Measurements from ENCODE around the gene ZNF282.
"Not testable (repeated sequence)": the region's sequence is repeated elsewhere in the genome, so short reads cannot be mapped to it uniquely, and the experiment has no call there.

ZNF282 gene

DNA sequence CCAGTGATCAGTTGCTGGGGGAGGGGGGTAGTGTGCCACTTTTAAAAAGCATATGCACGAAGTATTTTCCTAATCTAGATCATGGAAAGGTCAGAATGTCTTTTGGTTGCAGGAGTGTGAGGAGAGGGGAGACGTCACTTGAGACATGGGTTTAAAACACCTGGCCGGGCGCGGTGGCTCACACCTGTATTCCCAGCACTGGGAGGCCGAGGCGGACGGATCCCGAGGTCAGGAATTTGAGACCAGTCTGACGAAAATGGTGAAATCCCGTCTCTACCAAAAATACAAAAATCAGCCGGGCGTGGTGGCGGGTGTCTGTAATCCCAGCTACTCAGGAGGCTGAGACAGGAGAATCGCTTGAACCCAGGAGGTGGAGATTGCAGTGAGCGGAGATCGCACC lies 31.0 kb downstream of the ZNF282 start:
- DNase-seq, result not testable (repeated sequence)

DNA sequence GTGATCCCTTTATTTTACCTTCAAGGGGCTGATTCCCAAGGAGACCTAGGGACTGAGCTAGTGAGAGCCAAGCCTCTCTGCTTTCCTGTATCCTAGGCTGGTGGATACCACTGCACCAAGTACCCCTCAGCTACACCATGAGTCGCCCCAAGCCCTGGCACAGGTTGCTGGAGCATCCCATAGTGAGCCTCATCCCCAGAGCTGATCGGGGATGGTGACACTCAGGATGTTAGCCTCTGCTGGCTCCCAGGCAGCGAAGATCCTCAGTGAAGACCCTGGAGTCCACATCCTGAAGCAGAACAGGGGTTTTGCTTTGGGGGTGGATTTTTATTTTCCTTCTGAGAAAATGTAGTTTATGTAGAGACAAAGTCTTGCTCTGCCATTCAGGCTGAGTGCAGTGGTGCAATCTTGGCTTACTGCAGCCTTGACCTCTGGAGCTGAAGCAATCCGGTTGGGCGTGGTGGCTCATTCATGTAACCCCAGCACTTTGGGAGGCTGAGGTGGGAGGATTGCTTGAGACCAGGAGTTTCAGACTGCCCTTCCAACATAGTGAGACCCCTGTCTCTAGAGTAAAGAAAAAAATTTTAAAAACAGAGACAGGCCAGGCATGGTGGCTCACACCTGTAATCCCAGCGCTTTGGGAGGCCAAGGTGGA lies 31.6 kb downstream of the ZNF282 start:
- no peak for DNase-seq

DNA sequence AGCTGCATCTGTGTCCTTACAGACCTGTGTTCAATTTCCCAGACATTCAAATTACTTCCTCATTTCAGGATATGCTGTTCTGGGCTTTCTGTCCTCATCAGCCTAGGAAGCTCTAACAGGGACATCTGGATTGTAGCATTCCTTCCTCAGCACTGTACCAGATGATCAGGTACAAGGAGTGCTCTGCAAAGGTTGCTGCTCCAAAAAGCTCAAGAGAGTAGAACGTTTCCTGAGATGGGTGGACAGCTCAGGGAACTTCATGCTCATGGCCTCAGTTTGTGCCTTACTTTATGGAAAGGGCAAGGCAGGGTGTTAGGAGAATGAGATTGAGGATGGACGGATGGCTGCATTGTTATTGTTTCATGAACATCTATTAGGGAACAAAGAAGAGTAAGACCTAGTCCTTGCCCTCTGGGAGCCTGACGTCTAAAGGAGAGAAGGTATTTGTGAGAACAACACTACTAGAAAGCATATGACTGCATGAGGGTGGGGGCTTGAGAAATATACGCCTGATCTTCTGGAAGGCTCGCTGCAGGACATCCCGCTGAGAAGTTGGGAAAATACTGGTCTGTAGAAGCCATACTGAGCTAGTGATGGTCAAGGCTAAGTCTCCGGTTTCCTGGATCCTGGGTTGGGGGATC lies 33.6 kb downstream of the ZNF282 start:
- DNase-seq, result no peak

DNA sequence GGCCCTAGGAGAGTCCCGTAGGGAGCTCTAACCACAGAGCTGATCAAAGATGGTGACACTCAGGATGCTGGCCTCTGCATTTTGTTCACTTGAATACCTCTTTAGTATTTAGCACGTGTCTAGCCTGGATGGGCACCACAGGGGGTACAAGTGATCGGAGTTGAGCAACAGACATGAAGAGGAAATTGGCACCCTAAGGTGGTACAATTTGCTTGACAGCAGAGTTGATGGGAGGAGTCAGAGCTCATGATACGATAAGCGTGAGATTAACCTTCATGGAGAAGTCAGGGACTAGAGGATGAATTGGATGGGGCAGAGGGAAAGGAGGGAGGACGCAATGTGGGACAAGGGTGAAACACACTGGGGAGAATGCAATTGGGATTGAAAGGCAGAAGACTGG lies 34.2 kb downstream of the ZNF282 start:
- no peak for DNase-seq

DNA sequence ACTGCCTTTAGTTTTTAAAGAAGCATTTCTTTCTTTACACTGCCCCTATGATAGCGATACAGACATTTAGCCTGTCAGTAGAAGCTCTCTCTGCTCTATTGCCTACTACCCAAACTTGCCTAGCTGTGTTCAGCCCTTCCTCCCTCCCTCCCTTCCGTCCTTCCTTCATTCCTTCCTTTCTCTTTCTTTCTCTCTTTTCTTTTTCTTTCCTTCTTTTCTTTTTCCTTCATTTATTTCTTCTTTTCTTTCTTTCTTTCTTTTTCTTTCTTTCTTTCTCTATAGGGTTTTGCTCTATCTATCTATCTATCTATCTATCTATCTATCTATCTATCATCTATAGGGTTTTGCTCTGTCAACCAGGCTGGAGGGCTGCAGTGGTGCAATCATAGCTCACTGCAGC lies 37.0 kb downstream of the ZNF282 start:
- DNase-seq, result no peak

DNA sequence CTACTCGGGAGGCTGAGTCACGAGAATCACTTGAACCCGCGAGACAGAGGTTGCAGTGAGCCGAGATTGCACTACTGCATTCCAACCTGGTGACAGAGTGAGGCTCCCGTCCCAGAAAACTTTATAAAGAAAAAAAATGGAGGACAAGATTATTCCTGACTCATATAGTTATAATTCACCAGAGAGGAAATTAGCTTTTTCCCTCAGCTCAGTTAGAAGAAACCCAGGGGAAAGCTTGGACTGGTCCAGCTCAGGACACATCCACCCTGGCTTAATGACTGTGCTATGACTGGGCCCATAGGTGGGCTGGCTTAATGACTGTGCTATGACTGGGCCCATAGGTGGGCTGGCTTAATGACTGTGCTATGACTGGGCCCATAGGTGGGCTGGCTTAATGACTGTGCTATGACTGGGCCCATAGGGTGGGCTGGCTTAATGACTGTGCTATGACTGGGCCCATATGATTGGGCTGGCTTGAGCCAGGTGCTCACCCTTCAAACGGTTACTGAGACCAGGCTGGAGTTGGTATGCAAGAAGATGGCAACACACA lies 38.4 kb downstream of the ZNF282 start:
- not testable (repeated sequence) for DNase-seq

DNA sequence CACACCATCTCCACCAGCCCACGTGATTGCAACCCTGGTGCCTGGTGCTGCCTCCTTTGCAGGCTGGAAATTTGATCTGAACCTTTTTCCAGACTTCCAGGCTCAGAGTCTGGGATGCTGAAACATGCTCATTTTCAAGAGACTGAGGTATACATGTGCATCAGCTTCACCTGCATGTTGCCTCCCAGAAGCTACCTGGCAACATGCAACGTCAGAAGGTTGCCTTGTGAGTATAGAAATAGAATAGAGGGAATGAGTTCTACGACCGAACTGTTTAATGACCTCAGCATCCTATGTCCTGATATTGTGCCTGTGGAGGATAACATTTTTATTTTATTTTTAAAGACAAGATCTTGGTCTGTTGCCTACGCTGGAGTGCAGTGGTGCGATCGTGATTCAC lies 42.2 kb downstream of the ZNF282 start:
- no peak for DNase-seq

DNA sequence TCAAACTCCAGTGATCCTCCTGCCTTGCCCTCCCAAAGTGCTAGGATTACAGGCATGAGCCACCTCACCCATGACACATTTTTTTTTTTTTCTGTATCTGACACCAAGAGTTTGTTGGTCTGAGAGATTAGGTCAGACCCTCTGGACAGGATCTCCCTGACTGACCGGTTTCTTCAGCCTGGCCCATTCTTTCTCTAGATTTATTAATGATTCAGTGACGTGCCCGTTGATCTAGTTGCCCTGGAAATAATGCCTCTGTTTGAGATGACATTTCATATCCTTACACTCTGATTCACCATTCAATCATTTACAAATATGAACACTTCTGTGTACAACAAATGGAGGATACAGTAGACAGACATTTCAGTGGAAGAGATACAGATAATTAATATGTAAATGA lies 42.7 kb downstream of the ZNF282 start:
- DNase-seq, result no peak

DNA sequence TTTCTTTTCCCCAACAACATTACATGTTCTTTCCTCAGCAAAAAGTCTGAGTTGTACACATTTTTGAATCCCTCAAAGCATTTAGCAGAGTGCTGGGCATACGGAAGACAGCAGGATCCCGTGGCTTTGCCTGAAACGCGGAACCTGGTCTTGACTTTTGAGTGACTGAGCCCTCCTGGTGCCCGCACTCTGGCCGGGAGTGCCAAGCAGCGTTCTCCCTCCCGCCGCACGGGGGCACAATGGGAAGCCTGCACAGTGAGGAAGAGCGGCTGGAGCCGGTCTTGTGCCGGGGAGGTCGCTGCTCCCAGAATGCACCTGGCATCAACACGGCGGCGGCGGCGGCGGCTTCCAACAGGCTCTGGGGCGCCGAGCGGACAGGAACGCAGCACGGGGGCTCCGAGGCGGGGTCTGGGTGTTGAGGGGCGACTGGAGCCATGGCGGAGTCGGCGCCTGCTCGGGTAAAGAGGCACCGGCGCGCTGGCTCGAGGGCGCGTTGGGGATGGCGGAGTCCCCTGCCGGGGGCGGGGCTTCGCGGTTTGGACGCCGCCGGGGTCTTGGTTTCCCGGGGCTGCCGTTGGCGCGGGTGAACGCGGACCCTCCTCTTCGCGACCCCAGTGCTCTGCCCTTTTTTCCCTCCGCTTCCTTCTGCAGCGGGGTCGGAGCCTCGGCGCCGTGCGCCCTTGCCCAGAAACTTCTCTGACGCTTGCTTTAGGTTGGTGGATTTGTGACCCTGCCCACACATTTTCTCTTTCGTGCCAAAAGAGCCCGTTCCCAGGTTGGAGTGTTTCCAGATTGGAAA lies 44.2 kb downstream of the ZNF282 start, which contains the start of gene ZNF212:
ZNF212 (plus strand) TSS at position 307 of the 799 bp plus-strand sequence; CDS start at position 435, 128 bp downstream.
- no peak for DNase-seq

DNA sequence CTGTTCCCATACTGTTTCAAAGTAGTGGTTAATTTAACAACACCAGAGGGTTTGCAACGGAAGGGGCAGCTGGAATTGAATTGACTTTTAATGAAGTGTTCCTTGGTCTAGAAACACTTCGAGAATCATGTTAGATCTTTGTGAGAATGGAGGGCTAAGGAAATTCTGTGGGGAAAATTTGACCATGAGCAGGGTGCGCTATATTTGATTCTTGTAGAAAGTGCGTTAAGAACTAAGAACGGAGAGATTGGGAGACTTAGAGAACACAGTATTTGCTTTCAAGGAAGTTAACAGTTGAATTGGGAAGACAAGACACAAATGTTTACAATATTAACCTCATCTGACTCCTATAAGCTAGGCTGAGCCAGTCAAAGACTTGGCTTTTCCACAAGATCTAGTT lies 45.3 kb downstream of the ZNF282 start:
- no peak for DNase-seq

DNA sequence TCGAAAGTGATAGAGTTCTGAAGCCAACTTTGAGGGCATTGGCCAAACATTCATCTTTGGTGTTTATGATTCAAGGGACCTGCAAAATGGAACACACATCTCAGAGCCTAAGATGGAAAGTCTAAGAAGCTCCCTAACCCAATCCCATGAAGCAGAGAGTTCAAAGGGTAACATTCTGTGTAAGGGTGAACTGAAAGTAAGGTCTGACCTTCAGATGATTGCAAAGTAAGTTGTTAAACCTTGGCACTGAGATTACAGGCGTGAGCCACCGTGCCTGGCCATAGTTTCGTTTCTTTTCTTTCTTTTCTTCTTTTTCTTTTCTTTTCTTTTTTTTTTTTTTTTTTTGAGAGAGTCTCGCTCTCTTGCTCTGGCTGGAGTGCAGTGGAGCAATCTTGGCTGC lies 46.4 kb downstream of the ZNF282 start:
- DNase-seq, result no peak

DNA sequence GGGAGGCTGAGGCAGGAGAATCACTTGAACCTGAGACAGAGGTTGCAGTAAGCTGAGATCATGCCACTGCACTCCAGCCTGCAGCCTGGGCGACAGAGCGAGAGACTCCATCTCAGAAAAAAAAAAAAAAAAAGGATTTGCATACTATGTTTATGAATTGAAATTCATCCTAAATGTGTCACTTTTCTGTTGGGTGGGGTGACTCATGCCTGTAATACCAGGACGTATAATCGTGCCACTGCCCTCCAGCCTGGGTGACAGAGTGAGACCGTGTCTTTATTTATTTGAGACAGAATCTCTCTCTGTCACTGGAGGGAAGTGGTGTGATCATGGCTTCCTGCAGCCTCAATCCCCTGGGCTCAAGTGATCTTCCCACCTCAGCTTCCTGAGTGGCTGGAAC lies 49.9 kb downstream of the ZNF282 start:
- no peak for DNase-seq

DNA sequence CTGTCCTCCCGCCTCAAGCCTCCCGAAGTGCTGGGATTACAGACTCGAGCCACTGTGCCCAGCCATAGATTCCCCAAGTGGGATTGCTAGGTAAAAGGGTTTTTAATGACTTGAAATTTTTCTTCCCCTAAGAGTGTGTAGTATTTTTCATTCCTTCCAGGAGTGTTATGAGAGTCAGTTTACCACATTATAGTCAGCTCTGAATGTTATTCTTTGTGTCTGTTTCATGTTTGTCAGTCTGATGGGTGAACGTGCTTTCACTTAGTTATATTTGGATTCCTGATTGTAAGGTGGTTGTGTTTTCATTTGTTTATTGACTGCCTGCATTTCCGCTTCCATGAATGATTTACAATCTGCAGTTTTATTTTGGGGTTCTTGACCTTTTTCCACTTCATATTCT lies 50.4 kb downstream of the ZNF282 start:
- no peak for DNase-seq

DNA sequence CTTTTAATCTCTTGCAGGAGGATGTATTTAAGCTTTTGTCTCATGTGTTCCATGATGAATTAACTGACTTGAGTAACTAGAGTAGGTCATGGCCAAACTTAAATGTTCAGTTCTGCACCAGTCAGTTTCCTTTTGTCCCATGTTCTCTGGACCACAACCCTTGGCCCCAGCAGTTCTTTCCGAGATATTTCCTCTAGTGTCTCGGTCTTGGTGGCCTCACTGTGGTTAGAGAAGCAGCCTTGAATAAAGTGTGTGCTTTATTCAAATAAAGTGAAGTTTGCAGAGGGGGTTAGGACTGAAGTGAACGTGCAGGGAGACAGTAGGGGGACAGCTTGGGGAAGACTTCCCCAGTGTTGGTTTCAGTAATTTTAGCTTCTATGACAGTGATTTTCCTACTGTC lies 53.4 kb downstream of the ZNF282 start:
- no peak for DNase-seq

DNA sequence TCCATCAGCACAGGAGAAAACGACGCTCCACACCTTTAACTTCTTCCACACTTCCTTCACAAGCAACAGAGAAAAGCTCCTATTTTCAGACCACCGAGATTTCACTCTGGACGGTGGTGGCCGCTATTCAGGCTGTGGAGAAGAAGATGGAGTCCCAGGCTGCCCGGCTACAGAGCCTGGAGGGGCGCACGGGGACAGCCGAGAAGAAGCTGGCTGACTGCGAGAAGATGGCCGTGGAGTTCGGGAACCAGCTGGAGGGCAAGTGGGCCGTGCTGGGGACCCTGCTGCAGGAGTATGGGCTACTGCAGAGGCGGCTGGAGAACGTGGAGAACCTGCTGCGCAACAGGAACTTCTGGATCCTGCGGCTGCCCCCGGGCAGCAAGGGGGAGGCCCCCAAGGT lies 54.8 kb downstream of the ZNF282 start:
- not testable (repeated sequence) for DNase-seq

DNA sequence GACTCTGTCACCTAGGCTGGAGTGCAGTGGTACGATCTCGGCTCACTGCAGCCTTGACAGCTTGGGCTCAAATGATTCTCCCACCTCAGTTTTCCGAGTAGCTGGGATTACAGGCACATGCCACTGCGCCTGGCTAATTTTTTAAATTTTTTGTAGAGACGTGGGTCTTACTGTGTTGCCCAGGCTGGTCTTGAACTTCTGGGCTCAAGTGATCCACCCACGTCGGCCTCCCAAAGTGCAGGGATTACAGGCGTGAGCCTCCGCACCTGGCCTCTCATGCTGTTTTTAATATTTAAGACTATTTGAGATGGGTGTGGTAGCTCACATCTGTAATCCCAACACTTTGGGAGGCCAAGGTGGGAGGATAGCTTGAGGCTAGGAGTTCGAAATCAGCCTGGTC lies 56.2 kb downstream of the ZNF282 start:
- DNase-seq, result not testable (repeated sequence)

DNA sequence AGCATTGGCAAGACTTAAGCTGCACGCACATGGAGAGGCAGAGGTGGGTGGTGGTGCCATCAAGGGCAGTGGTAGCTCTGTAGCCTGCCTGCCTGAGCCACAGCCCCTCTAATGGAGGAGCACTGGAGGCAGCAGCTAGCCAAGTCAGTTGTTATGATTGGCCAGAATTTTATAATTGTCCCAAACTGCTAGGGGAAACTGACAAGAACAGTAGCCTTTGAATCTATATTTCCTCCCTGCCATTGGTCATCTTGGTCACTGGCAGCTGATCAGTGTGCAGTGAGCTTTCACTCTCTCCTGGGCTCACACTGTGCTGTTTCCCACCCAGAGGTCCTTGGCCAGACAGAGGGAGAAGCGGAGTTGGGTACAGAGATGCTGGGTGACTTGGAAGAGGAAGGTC lies 57.0 kb downstream of the ZNF282 start:
- DNase-seq, result no peak

DNA sequence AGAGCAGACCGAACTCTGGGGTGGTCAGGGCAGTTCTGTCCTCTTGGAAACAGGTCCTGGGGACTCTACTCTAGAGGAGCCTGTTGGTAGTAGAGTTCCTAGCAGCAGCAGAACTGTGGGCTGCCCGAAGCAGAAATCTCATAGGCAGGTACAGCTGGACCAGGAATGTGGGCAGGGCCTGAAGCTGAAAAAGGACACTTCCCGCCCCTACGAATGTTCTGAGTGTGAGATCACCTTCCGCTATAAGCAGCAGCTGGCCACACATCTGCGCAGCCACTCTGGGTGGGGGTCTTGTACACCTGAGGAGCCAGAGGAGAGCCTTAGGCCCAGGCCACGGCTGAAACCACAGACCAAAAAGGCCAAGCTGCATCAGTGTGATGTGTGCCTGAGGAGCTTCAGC lies 58.3 kb downstream of the ZNF282 start:
- DNase-seq, result no peak

DNA sequence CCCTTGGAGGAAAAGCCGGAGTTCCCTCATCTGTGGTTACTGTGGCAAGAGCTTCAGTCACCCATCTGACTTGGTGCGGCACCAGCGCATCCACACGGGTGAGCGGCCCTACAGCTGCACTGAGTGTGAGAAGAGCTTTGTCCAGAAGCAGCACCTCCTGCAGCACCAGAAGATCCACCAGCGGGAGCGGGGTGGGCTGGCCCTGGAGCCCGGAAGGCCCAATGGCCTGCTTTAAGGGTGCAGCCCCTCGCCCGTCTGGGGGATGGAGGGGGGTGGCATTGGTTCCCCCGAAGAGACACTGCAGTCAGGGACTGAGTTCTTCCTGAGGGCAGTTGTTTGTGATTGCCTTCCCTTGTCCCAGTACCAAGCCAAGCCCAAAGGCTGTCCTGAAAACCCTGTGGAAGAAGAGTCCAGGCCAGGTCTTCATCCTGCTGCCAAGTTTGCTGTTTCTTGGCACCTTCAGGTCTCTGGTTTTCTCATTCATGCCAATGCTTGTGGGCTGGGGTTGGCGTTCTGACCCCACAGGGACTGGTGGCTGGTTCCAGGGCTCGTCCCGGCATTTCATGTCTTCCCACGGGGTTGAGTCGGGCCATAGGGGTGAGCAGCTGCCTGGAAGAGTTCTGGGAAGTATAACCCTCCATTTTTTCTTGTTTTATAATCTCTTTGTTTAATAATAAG lies 59.0 kb downstream of the ZNF282 start:
- no peak for DNase-seq

DNA sequence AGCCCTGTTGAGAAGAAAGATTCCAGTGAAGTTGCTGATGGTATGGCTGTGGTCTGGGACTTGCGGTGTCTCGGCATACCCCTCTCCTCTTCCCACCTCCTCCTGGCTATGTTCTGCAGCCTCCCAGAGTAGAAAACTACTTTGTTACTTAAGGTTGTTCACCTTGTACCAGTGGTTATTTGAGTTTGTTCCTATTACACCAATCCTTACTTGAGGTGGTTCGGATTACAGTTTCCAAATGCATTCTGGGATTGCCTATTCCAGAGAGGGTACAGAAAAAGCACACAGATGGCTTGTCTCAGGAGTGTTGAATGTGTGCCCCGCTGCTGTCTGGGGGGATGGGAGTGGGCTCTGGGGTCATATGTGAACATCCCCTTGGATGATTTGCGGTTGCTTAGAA lies 59.8 kb downstream of the ZNF282 start:
- no peak for DNase-seq

DNA sequence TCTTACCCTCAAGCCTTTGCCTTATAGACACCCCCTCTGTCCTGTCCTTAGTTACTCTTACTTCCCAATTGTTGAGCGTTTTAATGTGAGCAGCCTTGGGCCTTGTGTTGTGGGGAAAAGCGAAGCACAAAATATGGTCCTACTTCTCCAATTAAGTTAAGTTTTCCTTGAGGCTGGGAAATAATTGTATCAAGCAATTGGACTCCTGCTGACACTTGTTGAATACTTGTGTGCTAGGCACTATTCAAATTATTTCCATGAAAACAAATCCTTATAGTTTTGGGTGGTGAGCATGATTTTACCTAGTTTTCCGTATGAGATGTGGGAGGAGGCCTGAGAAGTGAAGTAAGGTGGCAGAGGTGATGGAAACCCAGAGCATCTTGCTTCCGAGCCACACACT lies 61.2 kb downstream of the ZNF282 start:
- no peak for DNase-seq

DNA sequence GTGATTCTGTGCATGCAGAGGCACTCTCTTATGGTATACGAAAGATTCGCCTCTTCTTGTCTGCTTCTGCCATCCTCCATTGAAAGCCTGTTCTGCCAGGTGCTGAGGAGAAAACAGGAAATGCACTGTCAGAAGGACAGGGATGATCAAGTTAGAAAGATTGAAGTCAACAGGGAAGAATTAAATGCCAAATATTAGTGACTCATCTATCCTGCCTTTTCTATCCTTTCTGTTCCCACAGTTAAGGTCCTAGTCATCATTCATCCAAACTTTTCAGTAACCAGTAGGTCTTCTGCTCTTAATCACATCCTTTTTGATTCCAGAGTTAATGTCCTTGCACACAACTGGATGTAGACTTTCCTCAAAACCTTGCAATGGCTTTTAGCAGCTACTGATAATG lies 61.8 kb downstream of the ZNF282 start:
- DNase-seq, result no peak

DNA sequence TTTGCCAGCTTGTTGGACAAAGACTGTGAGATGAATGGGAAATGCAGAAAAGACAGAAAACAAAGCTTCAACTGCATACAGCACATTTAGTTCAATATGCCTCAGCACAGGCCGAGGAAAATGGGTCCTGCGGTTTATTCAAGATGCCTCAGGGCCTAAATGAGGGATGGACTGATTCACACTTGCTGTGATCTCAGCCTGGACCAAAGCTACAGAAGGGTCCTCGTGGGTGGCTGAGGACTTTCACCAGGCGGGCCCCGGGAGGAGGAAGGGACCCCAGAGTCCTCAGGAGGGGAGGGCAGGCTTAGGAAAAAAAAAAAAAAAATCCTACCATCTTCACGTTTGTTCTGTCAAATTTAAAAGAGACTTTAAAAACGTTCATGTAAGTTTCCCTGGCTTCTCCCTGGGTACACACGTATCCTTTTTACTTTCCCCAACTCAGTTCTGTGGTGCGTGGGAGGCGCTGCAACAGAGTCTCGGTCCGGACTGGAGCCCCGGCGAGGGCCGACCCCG lies 66.0 kb downstream of the ZNF282 start:
- DNase-seq, result no peak

All from cortex of kidney (tissue), 1 donor.